Panc1 (cell line): ENCODE data around the gene PTPRR. TPM values are rescaled to one million over a fixed set of nuclear protein-coding genes. Genes with fewer than 3 reads are reported as not detected.

Experiments used
- ATAC-seq: fragments of 200-7000 bp; cut with Tn5 transposase; 2 replicates; pipeline ENCODE4 v1.9.1; 2020; ENCODE audit warnings: mild to moderate bottlenecking, moderate library complexity
- BruUV-seq: library from RNA; stranded (reverse); fragments of 400-500 nt; replicated peaks from 2 replicates; lab custom pipeline; 2021; lab: Mats Ljungman, UMichigan
- CTCF ChIA-PET: fragments of 300-600 bp; sonication (Branson Sonifier 250); formaldehyde crosslinking; loops from one replicate; lab custom pipeline; 2022; ENCODE audit warnings: antibody characterized with exemption; lab: Charles Lee
- POLR2A ChIA-PET: fragments of 300-600 bp; sonication (Branson Sonifier 250); formaldehyde crosslinking; loops from one replicate; lab custom pipeline; 2022; ENCODE audit warnings: antibody characterized with exemption; lab: Charles Lee
- DNase-seq: peaks from one replicate; pipeline ENCODE4 v3.0.0-alpha.2; 2010; ENCODE audit warnings: low read depth, low spot score
- H3K27ac ChIP-seq: 2 replicates; pipeline ENCODE4 v1.5.1; 2011; ENCODE audit warnings: mild to moderate bottlenecking, low read length, inconsistent platforms
- H3K27me3 ChIP-seq: fragments of 200-500 bp; sonication (Bioruptor generic); 2 replicates; pipeline ENCODE4 v1.6.0; 2014; ENCODE audit warnings: low read length, inconsistent platforms; ENCODE audit not compliant: control insufficient read depth, insufficient read depth
- H3K36me3 ChIP-seq: fragments of 200-500 bp; sonication (Bioruptor generic); 2 replicates; pipeline ENCODE4 v1.5.1; 2014; ENCODE audit warnings: inconsistent platforms, mild to moderate bottlenecking, low read length, moderate library complexity; ENCODE audit not compliant: control insufficient read depth, insufficient read depth
- H3K4me1 ChIP-seq: 2 replicates; pipeline ENCODE4 v1.5.1; 2011; ENCODE audit warnings: inconsistent platforms, mild to moderate bottlenecking, low read length, moderate library complexity; ENCODE audit not compliant: control insufficient read depth, insufficient read depth
- H3K4me3 ChIP-seq, 2 experiments: 2 replicates each; pipeline ENCODE4 v1.5.1; 2011 to 2012; ENCODE audit warnings: low read depth in 2 of 2, low read length in 2 of 2, mild to moderate bottlenecking in 2 of 2, inconsistent platforms in 1 of 2, moderate library complexity in 1 of 2
- H3K9me3 ChIP-seq: fragments of 200-500 bp; sonication (Bioruptor generic); 2 replicates; pipeline ENCODE4 v1.5.1; 2014; ENCODE audit warnings: low read depth, mild to moderate bottlenecking, inconsistent platforms, low read length, moderate library complexity; ENCODE audit not compliant: control insufficient read depth, insufficient read depth
- CTCF ChIP-seq: fragments of 450-650 bp; IDR thresholded peaks from 2 replicates; pipeline ENCODE4 v1.5.1; 2017; ENCODE audit warnings: mild to moderate bottlenecking
- POLR2AphosphoS5 ChIP-seq: IDR thresholded peaks from 2 replicates; pipeline ENCODE4 v1.6.1; 2012; ENCODE audit warnings: mild to moderate bottlenecking, low read depth, low read length, moderate library complexity
- REST ChIP-seq, 2 experiments: IDR thresholded peaks; 2 replicates each; pipeline ENCODE4 v1.6.1; 2011 to 2012; ENCODE audit warnings: low read depth in 2 of 2, control low read depth in 1 of 2, low read length in 1 of 2, mild to moderate bottlenecking in 1 of 2, moderate library complexity in 1 of 2; ENCODE audit not compliant: insufficient read depth in 1 of 2
- SIN3A ChIP-seq: IDR thresholded peaks from 2 replicates; pipeline ENCODE4 v1.6.1; 2012; ENCODE audit warnings: low read depth, mild to moderate bottlenecking, low read length, moderate library complexity, borderline replicate concordance; ENCODE audit not compliant: insufficient read depth
- TCF7L2 ChIP-seq: IDR thresholded peaks from 2 replicates; pipeline ENCODE4 v1.6.1; 2011; ENCODE audit warnings: mild to moderate bottlenecking, low read depth, low read length, inconsistent platforms
- in situ Hi-C: cut with HindIII; loops from 2 replicates; pipeline ENCODE4 v1.10.0; 2016; ENCODE audit warnings: low sequenced_read_pairs, low pct_unique_long_range_greater_than_20kb
- intact Hi-C: fragments of 100-400 bp; cut with micrococcal nuclease; formaldehyde crosslinking; loops from one replicate; pipeline ENCODE4 v1.10.0; 2022; ENCODE audit not compliant: unreplicated experiment
- total RNA-seq: library from RNA; stranded (reverse); gene quantifications from one replicate; pipeline ENCODE4 v1.2.1, GENCODE V29; 2021; ENCODE audit not compliant: unreplicated experiment

The PTPRR gene
- total RNA-seq, 1 experiment from 2014 or later: not detected

GRCh38 chr12:70691018-70691672 is 229.4 kb downstream of the PTPRR start:
- no peaks in the 10 kb centered on the region for H3K9me3 ChIP-seq
- no peak overlapping the region for H3K4me3 ChIP-seq
- H3K36me3 ChIP-seq: no peaks in the 10 kb centered on the region
- intact Hi-C loops: no loop called here
- DNase-seq: no peak
- TF ChIP-seq REST (IDR thresholded peaks at IDR 0.05; ENCODE audit: insufficient read depth in 1 of 2, low read depth in 2 of 2, low read length in 1 of 2) (no peak), TCF7L2 (no peak)
- ATAC-seq: no peak
- no peak overlapping the region for H3K27ac ChIP-seq
- ChIA-PET POLR2A (no interaction called here), CTCF (no interaction called here)
- no peaks in the 10 kb centered on the region for H3K27me3 ChIP-seq
- no peaks in the 10 kb centered on the region for H3K4me1 ChIP-seq
- no TSS peak for BruUV-seq
- in situ Hi-C loops: no loop called here

- DNase-seq: no peak
- H3K4me1 ChIP-seq: no peaks in the 10 kb centered on the region
- TF ChIP-seq TCF7L2 (no peak), CTCF (no peak), REST (IDR thresholded peaks at IDR 0.05; ENCODE audit: insufficient read depth in 1 of 2, low read depth in 2 of 2, low read length in 1 of 2) (no peak), SIN3A (no peak), POLR2AphosphoS5 (no peak)
- ChIA-PET POLR2A (no interaction called here), CTCF (no interaction called here)
- H3K4me3 ChIP-seq: no peak overlapping the region
- no TSS peak for BruUV-seq
- no peaks in the 10 kb centered on the region for H3K36me3 ChIP-seq
- in situ Hi-C loops: no loop called here
- H3K27ac ChIP-seq: no peak overlapping the region
- no peaks in the 10 kb centered on the region for H3K9me3 ChIP-seq
- ATAC-seq: no peak
- intact Hi-C loops: no loop called here
- H3K27me3 ChIP-seq: no peaks in the 10 kb centered on the region
Measured at GRCh38 chr12:70686907-70687306, 233.6 kb downstream of the PTPRR start.
